Nephron (organoid): Measurements from ENCODE around the gene HS6ST3.

Experiments used
- H3K27ac Mint-ChIP-seq, 3 experiments: 2 replicates each; pipeline ENCODE4 v1.8.0; 2020; ENCODE audit warnings: mixed read lengths in 3 of 3, mild to moderate bottlenecking in 2 of 3, moderate library complexity in 1 of 3
- H3K27me3 Mint-ChIP-seq: 2 replicates; pipeline ENCODE4 v1.8.0; 2021; ENCODE audit warnings: low read depth, mild to moderate bottlenecking, moderate library complexity, mixed read lengths
- H3K36me3 Mint-ChIP-seq: 2 replicates; pipeline ENCODE4 v1.8.0; 2020; ENCODE audit warnings: low read depth, mixed read lengths
- H3K4me1 Mint-ChIP-seq: 2 replicates; pipeline ENCODE4 v1.8.0; 2020; ENCODE audit warnings: mixed read lengths
- H3K4me3 Mint-ChIP-seq, 3 experiments: 2 replicates each; pipeline ENCODE4 v1.8.0; 2020; ENCODE audit warnings: mild to moderate bottlenecking in 3 of 3, mixed read lengths in 3 of 3, moderate library complexity in 2 of 3
- H3K9me3 Mint-ChIP-seq: 2 replicates; pipeline ENCODE4 v1.8.0; 2020; ENCODE audit warnings: mixed read lengths
- CTCF ChIP-seq, 3 experiments: fragments of 200-600 bp; sonication (generic); IDR thresholded peaks; one replicate each; pipeline ENCODE4 v1.5.0; 2021; ENCODE audit warnings: antibody characterized with exemption in 3 of 3; ENCODE audit not compliant: unreplicated experiment in 3 of 3

Gene HS6ST3

GRCh38 chr13:96053003-96053703 is 36.8 kb upstream of the HS6ST3 start, which contains the start of gene UGGT2:
UGGT2 (minus strand) TSS chr13:96053401; CDS start chr13:96053312, 89 bp downstream.
- Mint-ChIP-seq H3K27me3 (no peaks in the 10 kb centered on the region), H3K27ac (peak within 1 kb of the TSS; percentile 86 to 99 (median 95)), H3K4me1 (peaks cover 7% of the 10 kb centered on the region), H3K9me3 (peaks cover 17% of the 10 kb centered on the region), H3K4me3 (peak within 1 kb of the TSS; percentile 98 to 100 (median 99)), H3K36me3 (peaks cover 23% of the 10 kb centered on the region)
- TF ChIP-seq CTCF (IDR thresholded peaks at IDR 0.05; ENCODE audit: unreplicated experiment in 3 of 3), result no peak

GRCh38 chr13:96065849-96066248 is 24.1 kb upstream of the HS6ST3 start:
- no peak overlapping the region for H3K4me3 Mint-ChIP-seq
- no peaks in the 10 kb centered on the region for H3K36me3 Mint-ChIP-seq
- H3K27ac Mint-ChIP-seq, result no peak overlapping the region
- H3K27me3 Mint-ChIP-seq, result peaks cover 38% of the 10 kb centered on the region
- no peak for TF ChIP-seq CTCF (IDR thresholded peaks at IDR 0.05; ENCODE audit: unreplicated experiment in 3 of 3)
- H3K9me3 Mint-ChIP-seq, result no peaks in the 10 kb centered on the region
- no peaks in the 10 kb centered on the region for H3K4me1 Mint-ChIP-seq

- H3K9me3 Mint-ChIP-seq, result no peaks in the 10 kb centered on the region
- H3K27me3 Mint-ChIP-seq, result peaks cover 45% of the 10 kb centered on the region
- H3K4me3 Mint-ChIP-seq, result no peak overlapping the region
- no peak for TF ChIP-seq CTCF (IDR thresholded peaks at IDR 0.05; ENCODE audit: unreplicated experiment in 3 of 3)
- H3K4me1 Mint-ChIP-seq, result no peaks in the 10 kb centered on the region
- H3K27ac Mint-ChIP-seq, result no peak overlapping the region
- no peaks in the 10 kb centered on the region for H3K36me3 Mint-ChIP-seq
These were observed 21.2 kb upstream of the HS6ST3 start for GRCh38 chr13:96068729-96069128.

GRCh38 chr13:96071504-96071903 is 18.4 kb upstream of the HS6ST3 start:
- no peak overlapping the region for H3K4me3 Mint-ChIP-seq
- H3K9me3 Mint-ChIP-seq, result no peaks in the 10 kb centered on the region
- TF ChIP-seq CTCF (IDR thresholded peaks at IDR 0.05; ENCODE audit: unreplicated experiment in 3 of 3), result no peak
- peaks cover 22% of the 10 kb centered on the region for H3K27me3 Mint-ChIP-seq
- no peaks in the 10 kb centered on the region for H3K36me3 Mint-ChIP-seq
- H3K4me1 Mint-ChIP-seq, result no peaks in the 10 kb centered on the region
- no peak overlapping the region for H3K27ac Mint-ChIP-seq

GRCh38 chr13:96072392-96072791 is 17.5 kb upstream of the HS6ST3 start:
- no peak for TF ChIP-seq CTCF (IDR thresholded peaks at IDR 0.05; ENCODE audit: unreplicated experiment in 3 of 3)
- H3K9me3 Mint-ChIP-seq, result no peaks in the 10 kb centered on the region
- no peaks in the 10 kb centered on the region for H3K36me3 Mint-ChIP-seq
- H3K4me1 Mint-ChIP-seq, result no peaks in the 10 kb centered on the region
- H3K4me3 Mint-ChIP-seq, result no peak overlapping the region
- peaks cover 22% of the 10 kb centered on the region for H3K27me3 Mint-ChIP-seq
- H3K27ac Mint-ChIP-seq, result no peak overlapping the region

GRCh38 chr13:96075953-96076543 is 13.9 kb upstream of the HS6ST3 start:
- H3K4me1 Mint-ChIP-seq, result no peaks in the 10 kb centered on the region
- peaks cover 17% of the 10 kb centered on the region for H3K27me3 Mint-ChIP-seq
- H3K27ac Mint-ChIP-seq, result no peak overlapping the region
- peak; percentile 38 to 50 (median 47) for TF ChIP-seq CTCF (IDR thresholded peaks at IDR 0.05; ENCODE audit: unreplicated experiment in 3 of 3)
- no peak overlapping the region for H3K4me3 Mint-ChIP-seq
- H3K36me3 Mint-ChIP-seq, result no peaks in the 10 kb centered on the region
- no peaks in the 10 kb centered on the region for H3K9me3 Mint-ChIP-seq
